GM10248 (cell line): Measurements from ENCODE around the gene ACTC1.

ENCODE experiments used
- CTCF ChIA-PET: fragments of 300-600 bp; sonication (Branson Sonifier 250); formaldehyde crosslinking; extraction: SDS; loops from one replicate; lab custom pipeline; 2021; ENCODE audit warnings: antibody characterized with exemption; lab: Yijun Ruan, JAX
- POLR2A ChIA-PET: fragments of 350-650 bp; sonication (Branson Sonifier 250); formaldehyde crosslinking; extraction: SDS; loops from one replicate; lab custom pipeline; 2020; ENCODE audit warnings: antibody characterized with exemption; lab: Yijun Ruan, JAX
- DNase-seq: peaks from one replicate; pipeline ENCODE4 v3.0.0; 2012; ENCODE audit errors: extremely low spot score
- CTCF ChIP-seq: IDR thresholded peaks from 2 replicates; pipeline ENCODE4 v1.5.1; 2012; ENCODE audit warnings: mild to moderate bottlenecking, low read depth; ENCODE audit errors: extremely low read depth, missing control alignments, control extremely low read depth

The ACTC1 gene

GRCh38 chr15:34799149-34800101 is 4.1 kb upstream of the ACTC1 start:
- no peak for DNase-seq
- no peak for TF ChIP-seq CTCF
- ChIA-PET POLR2A (no interaction called here), CTCF (interaction anchor here (1.6 kb wide), 1 partner anchor 77 kb away, joined by 3 read pairs; no protein-coding TSS in a partner anchor)

GRCh38 chr15:34796847-34797435 is 1.6 kb upstream of the ACTC1 start:
- CTCF ChIA-PET, result no interaction called here
- no peak for TF ChIP-seq CTCF
- POLR2A ChIA-PET, result no interaction called here

DNA sequence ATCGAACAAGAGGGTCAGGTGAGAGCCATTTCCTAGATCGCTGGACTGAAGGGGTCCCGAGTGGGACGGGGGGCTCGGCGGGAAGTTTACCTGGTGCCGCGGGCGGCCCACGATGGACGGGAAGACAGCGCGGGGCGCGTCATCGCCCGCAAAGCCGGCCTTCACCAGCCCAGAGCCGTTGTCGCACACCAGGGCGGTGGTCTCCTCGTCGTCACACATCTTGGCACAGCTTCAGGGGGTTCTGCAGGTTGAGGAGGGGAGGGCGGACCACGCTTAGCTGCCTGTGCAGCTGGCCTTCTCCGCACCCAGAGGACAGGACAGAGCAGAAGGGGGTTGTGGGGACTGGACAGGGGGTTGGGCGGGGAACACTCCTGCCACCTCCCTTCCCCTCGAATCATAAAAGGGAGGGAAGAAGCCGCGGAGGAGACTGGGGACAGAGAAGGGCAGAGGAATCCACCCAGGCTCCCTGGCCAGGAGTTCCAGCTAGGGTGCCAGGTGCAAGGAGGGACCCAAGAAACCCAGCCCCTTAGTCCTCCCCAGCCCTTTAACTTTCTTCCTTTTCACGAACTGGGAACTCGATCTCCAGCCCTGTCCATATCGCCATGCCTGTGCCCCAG is 651 bp downstream of the ACTC1 start:
- ChIA-PET CTCF (no interaction called here), POLR2A (no interaction called here)
- no peak for TF ChIP-seq CTCF
- DNase-seq, result no peak

More at GRCh38 chr15:34796847-34797435, 1.6 kb upstream of the ACTC1 start:
- no peak for DNase-seq

DNA sequence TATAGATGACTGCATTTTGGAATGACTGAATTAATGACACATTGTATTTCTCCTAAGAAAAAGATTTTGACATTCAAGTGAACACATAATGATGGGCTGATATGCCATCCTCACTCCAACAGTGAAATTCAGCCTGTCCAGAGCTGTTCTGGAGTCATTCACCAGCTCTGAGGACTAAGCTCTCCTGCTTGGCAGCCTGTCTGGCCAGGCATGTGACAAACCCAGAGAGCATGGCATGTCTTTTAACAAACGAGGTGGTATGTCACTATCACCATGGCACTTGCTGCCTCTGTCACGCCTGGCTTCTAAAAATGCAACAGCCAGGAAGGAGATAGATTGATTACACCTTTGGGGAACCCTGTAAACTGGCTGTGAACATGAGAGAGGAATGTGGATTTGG is 1.4 kb downstream of the ACTC1 start:
- DNase-seq, result no peak
- ChIA-PET POLR2A (no interaction called here), CTCF (no interaction called here)
- TF ChIP-seq CTCF, result no peak

DNA sequence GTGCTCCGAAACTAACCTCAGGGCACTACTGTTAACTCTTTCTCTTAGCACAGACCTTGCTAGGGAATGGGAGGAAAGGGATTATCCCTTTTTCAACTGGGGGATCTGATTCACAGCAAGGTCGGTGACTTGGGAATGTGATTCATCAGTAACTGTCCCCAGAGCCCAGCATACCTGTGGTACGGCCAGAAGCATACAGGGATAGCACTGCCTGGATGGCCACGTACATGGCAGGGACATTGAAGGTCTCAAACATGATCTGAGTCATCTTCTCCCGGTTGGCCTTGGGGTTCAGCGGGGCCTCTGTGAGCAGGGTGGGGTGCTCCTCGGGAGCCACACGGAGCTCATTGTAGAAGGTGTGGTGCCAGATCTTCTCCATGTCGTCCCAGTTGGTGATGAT is 2.3 kb downstream of the ACTC1 start:
- CTCF ChIA-PET, result no interaction called here
- TF ChIP-seq CTCF, result no peak
- no peak for DNase-seq
- POLR2A ChIA-PET, result no interaction called here

- ChIA-PET POLR2A (no interaction called here), CTCF (interaction anchor here (1.4 kb wide), 1 partner anchor 10 kb away, joined by 6 read pairs; no protein-coding TSS in a partner anchor)
- no peak for TF ChIP-seq CTCF
- no peak for DNase-seq
These were observed 3.6 kb downstream of the ACTC1 start for GRCh38 chr15:34791701-34792100.
